GM19035 (cell line): ENCODE data around the gene GNRHR.
"Not testable (repeated sequence)": the region's sequence is repeated elsewhere in the genome, so short reads cannot be mapped to it uniquely, and the experiment has no call there.

Source experiments
- ATAC-seq: cut with Tn5 transposase; IDR thresholded peaks from one replicate; pipeline ENCODE4 v1.9.1; 2021; ENCODE audit not compliant: unreplicated experiment

GNRHR gene, protein sequence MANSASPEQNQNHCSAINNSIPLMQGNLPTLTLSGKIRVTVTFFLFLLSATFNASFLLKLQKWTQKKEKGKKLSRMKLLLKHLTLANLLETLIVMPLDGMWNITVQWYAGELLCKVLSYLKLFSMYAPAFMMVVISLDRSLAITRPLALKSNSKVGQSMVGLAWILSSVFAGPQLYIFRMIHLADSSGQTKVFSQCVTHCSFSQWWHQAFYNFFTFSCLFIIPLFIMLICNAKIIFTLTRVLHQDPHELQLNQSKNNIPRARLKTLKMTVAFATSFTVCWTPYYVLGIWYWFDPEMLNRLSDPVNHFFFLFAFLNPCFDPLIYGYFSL

DNA sequence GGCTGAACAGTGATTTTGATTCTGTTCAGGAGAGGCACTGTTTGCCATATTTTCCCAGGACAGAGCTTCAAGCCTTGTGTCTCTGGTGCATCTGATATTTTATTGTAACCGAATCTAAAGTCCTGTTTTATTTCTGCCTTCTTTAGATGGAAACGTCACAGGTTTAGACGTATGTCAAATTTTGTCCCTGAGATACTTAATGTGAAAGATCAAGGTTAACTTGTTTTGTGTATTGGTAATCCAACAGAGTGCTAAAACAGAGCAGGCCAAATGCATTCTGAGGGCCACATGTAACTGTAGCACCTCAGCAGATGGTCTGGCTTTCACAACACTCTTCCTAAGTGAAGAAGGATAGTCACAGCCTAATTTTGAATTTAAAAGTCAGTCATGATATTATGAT, at the start of gene GNRHR:
Gene GNRHR (minus strand): TSS at position 101 of the 400 bp plus-strand sequence. CDS start 53 bp downstream, at position 48.
- no peak for ATAC-seq

DNA sequence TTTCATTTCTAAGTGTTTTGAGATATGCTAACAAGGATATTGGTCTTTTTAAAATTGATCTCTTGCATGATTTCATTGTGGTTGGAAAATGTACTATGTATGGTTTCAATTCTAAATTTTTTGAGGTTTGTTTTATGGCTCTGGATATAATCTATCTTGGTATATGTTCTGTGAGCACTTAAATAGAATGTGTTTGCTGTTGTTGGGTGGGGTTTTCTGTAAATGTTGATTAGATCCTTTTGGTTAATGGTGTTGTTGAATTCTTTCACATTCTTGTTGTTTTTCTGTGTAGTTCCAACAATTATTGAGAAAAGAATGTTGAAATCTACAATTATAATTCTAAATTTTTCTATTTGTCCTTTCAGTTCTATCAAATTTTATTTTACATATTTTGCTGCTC, 42.6 kb upstream of the GNRHR start:
- no peak for ATAC-seq

DNA sequence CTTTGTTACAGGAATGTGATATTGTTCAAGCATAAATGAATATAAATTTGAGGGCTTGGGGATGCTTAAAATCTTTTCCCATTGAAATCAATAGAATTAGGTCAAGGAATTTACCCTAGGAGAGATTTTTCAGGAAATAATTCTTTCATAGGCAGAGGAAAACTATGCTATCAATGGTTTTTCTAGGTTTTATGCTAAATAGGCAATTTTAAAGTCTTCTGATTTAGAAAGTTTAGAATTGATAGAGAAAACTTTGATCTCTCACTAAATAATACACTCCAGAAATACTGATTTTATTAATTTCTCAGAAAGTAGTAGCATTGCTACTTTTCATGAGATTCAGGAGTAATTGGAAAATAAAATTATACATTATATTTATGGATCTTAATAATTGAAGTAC, 36.5 kb upstream of the GNRHR start:
- no peak for ATAC-seq

DNA sequence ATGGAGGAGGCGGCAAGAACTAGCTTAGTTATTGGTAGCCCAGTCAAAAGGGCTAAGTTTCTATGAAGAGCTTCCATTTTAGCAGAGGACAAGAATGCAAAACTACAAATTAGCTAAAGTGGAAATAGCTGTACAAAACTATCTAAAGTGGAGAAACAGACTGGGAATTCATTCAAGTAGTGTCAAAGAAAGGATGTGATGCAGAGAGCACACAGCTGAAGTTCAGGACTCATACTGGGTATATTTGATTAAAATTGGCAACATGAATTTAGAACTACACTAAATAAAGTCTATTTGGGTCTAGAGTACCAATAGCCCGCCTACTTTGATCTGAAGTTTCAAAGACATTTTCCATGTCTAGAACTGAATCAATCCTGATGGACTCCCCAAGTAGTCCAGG, 33.1 kb upstream of the GNRHR start:
- ATAC-seq: no peak

- no peak for ATAC-seq
These were observed 31.3 kb upstream of the GNRHR start for GRCh38 chr4:67785528-67785927.

DNA sequence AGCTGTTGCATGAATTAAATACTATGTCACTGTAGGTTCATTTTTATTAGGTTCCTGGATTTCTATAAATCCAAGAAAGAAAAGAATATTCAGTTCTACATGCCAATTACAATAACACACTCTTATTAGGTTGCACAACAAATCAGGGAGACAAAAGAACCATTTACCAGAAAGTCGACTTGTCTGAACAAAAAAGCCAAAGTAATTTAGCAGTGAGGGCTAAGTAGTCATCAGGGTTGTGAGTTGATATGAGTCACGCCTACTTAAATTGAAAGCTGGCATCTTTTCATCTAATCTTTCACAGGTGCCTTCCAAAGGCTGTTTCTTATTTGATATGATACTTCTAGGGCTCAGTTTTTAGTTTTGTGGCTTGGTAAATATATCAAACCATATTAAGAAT, 25.4 kb upstream of the GNRHR start:
- ATAC-seq: no peak

DNA sequence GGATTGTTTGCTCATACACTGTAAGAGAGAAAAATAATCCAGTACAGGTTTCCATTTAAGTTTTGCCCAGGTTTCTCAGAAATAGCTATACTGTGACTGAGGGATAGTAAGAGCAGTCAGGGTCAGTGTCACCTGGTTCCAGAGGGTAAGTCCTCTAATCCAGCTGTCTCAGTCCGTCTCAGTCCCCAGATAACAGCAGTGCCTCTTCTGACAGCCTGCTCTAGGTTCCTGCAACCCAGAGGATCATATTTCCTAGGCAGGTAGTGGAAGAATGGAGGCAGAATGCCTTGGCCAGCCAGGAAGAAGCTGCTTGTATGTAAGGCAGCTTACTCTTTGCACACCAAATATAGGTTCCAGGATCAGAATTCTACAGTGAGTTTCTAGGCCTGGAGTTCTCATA, 22.6 kb upstream of the GNRHR start:
- no peak for ATAC-seq

DNA sequence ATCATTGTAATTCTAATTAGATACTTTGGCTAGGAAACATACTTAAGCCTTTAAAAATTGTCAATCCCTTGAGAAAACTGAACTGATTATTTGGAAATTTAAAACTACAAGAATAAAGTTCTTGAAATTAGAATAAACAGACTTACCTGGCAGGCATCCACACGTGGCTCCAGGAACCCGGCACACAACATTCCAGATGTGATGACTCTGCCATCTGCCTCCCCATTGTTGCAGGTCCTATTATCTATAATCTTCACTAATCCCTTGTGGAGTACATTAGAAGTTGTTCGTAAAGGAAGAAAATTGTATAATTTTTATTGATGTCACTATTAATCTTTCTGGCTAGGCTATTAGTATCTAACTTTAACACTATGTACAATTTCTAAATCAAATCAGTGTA, 16.2 kb upstream of the GNRHR start:
- no peak for ATAC-seq

- no peak for ATAC-seq
These were observed 11.7 kb upstream of the GNRHR start for GRCh38 chr4:67765928-67766327.

GRCh38 chr4:67765401-67765800, 11.2 kb upstream of the GNRHR start:
- no peak for ATAC-seq

DNA sequence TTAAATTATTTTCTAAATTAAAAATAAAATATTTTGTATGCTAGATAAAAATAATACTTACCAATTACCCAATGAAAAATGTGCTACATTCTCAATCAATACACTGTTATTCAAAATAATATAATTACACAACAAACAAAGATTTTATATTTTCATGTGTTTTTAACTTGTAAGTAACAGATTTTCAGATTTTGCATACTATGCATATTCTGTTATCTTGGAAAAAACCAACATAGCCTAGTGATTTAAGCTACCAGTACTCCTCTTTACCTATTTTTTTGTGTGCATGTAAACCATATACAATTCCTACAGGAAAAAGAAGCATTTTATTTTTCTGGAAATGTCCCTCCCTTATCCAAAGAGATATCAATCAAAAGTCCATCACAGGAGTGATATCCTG, 10.0 kb upstream of the GNRHR start:
- ATAC-seq: no peak

GRCh38 chr4:67762086-67762485, 7.9 kb upstream of the GNRHR start:
- ATAC-seq: peak; percentile 96

DNA sequence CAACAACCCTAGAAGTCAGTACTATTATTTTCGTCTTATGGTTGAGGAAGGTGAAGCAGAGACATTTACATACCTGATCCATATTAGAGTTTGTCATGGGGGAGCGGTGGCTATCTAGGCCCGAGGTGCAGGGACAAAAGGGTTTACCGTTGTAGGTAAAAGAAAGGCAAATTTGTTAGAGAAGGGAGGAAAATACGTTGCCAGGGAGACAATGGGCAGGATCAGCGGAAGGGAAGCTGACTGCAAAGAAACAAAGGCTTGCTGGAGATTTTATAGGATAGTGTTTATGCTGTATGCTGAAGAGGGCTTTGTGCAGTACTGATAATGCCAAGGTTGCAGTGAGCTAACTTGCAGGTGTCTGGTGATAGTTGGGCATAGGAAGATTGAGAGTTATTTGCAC, 2.8 kb upstream of the GNRHR start:
- not testable (repeated sequence) for ATAC-seq

DNA sequence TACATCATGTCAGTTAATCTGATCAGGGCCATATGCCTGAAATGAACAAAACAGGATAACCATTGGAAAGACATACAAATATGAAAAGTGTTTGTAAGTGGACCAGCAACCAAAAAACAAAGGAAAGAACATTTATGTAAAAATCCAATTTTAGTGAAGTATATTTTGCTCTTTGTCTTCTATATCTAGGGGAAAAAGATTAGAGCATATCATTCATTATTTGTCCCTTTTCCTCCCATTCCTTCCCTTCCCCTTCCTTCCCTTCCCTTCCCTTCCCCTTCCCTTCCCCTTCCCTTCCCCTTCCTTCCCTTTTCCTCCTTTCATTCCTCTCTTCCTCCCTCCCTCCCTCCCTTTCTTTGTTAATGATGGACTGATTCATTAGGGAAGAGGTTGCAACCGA, 1.8 kb upstream of the GNRHR start:
- no peak for ATAC-seq

- no peak for ATAC-seq
These were observed 2.9 kb downstream of the GNRHR start for GRCh38 chr4:67751260-67751659.

GRCh38 chr4:67750691-67751090, 3.5 kb downstream of the GNRHR start:
- no peak for ATAC-seq

DNA sequence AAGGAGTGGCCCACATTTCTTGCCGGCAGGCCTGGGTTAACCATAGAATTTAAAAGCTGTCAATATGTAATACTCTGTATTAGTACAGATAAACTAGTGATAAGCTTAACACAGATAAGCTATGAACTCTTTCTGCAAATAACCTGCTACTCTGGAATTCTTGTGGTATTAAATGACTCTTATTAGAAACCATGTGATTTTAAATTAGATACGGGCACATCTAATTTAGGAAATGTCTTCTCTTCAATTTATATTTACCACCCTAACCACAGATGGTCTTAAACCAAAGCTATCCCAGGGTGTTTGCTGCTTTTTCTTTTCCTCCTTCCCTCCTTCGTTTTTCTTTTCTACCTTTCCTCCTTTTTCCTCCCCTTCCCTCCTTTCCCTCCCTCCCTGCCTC, 4.9 kb downstream of the GNRHR start:
- no peak for ATAC-seq

DNA sequence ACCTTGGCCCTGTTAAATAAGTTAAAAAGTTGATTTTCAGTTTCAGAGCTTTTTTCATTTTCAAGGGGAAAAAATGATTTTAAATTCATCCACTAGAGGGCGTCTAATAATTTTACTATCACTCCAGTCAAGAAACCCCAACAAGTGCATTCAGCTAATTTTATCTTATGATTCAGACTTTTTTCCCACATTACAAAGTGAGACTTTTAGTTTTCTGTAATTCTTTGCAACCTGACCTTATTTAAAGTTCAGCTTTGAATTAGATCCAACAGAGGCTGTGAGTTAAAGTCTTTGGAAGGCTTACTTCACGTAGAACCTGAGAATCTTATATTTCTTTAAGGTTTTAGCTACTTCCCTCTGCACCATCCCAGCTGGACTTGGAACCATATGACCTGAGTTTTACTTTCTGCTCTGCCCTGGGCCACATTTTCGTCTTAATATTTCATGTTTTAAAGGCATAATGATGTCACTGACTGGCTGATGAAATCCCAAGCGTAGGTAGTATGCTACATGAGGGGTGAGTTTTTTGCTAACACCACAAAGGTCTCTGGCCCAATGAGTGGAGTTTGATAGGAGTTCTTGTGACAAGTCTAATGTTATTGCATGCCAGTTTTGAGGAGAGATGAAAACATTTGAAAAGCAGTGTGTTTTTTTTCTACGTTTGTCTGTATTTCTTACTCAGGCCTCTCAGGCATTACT, 7.2 kb downstream of the GNRHR start:
- peak; percentile 59 for ATAC-seq

- ATAC-seq: no peak
These were observed 9.5 kb downstream of the GNRHR start for GRCh38 chr4:67744561-67745283.

DNA sequence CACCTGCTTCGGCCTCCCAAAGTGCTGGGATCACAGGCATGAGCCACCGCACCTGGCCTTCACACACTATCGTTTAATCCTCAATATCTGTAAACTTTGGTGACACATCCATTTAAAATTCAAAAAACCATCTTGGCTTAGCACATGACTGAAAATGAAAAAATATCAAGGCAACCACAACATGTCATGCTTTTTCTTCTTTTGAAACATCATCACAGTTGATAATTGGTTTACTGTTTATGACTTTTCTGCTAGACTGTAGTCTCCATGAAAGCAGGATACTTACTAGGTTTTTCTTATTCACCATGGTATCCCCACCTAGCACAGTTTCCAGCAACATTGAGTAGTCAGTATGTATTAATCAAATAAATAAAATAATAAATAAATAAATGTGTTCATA, 11.0 kb downstream of the GNRHR start:
- no peak for ATAC-seq

GRCh38 chr4:67736262-67736661, 17.9 kb downstream of the GNRHR start:
- ATAC-seq: no peak

GRCh38 chr4:67735325-67735724, 18.9 kb downstream of the GNRHR start:
- no peak for ATAC-seq
